HG03565 (cell line): ENCODE results near the gene MCTP2.

Source experiments
- ATAC-seq: cut with Tn5 transposase; IDR thresholded peaks from one replicate; pipeline ENCODE4 v1.9.1; 2021; ENCODE audit warnings: mild to moderate bottlenecking, moderate library complexity; ENCODE audit not compliant: unreplicated experiment

MCTP2 gene

GRCh38 chr15:94387849-94388441 is 156.6 kb downstream of the MCTP2 start:
- no peak for ATAC-seq

- no peak for ATAC-seq
These were observed 164.3 kb downstream of the MCTP2 start for GRCh38 chr15:94395640-94396039.

GRCh38 chr15:94397337-94397736 is 166.0 kb downstream of the MCTP2 start:
- ATAC-seq: no peak

GRCh38 chr15:94398001-94398400 is 166.6 kb downstream of the MCTP2 start:
- no peak for ATAC-seq

- ATAC-seq: no peak
These were observed 169.4 kb downstream of the MCTP2 start for GRCh38 chr15:94400526-94401298.

- ATAC-seq: no peak
These were observed 172.0 kb downstream of the MCTP2 start for GRCh38 chr15:94403331-94403730.

GRCh38 chr15:94404733-94405283 is 173.4 kb downstream of the MCTP2 start:
- ATAC-seq: no peak

GRCh38 chr15:94411285-94411684 is 179.9 kb downstream of the MCTP2 start:
- no peak for ATAC-seq

- ATAC-seq: no peak
These were observed 180.5 kb downstream of the MCTP2 start for GRCh38 chr15:94411846-94412245.

GRCh38 chr15:94412979-94413746 is 181.8 kb downstream of the MCTP2 start:
- ATAC-seq: peak; percentile 64

GRCh38 chr15:94414916-94415315 is 183.6 kb downstream of the MCTP2 start:
- ATAC-seq: no peak

- ATAC-seq: no peak
These were observed 184.9 kb downstream of the MCTP2 start for GRCh38 chr15:94416267-94416666.

GRCh38 chr15:94416820-94417219 is 185.5 kb downstream of the MCTP2 start:
- no peak for ATAC-seq

- no peak for ATAC-seq
These were observed 186.3 kb downstream of the MCTP2 start for GRCh38 chr15:94417501-94418293.

GRCh38 chr15:94421706-94422105 is 190.3 kb downstream of the MCTP2 start:
- no peak for ATAC-seq

- no peak for ATAC-seq
These were observed 200.9 kb downstream of the MCTP2 start for GRCh38 chr15:94432279-94432678.

GRCh38 chr15:94439158-94439557 is 207.8 kb downstream of the MCTP2 start:
- no peak for ATAC-seq

GRCh38 chr15:94441760-94442159 is 210.4 kb downstream of the MCTP2 start:
- no peak for ATAC-seq

GRCh38 chr15:94442480-94442879 is 211.1 kb downstream of the MCTP2 start:
- ATAC-seq: no peak

GRCh38 chr15:94443186-94443585 is 211.8 kb downstream of the MCTP2 start:
- ATAC-seq: no peak
